KG1 (cell line): ENCODE results near the gene CCL11.
A peak's percentile ranks its signal among the peaks of the same experiment; 100 is the strongest.

ENCODE experiments used
- DNase-seq: peaks from one replicate; lab custom pipeline; 2025; lab: John Stamatoyannopoulos, UW

The CCL11 gene

GRCh38 chr17:34285286-34285792, at the start of gene CCL11:
Gene CCL11 (plus strand): TSS chr17:34285742. CDS start chr17:34285809, 67 bp downstream.
- DNase-seq: no peak

DNA sequence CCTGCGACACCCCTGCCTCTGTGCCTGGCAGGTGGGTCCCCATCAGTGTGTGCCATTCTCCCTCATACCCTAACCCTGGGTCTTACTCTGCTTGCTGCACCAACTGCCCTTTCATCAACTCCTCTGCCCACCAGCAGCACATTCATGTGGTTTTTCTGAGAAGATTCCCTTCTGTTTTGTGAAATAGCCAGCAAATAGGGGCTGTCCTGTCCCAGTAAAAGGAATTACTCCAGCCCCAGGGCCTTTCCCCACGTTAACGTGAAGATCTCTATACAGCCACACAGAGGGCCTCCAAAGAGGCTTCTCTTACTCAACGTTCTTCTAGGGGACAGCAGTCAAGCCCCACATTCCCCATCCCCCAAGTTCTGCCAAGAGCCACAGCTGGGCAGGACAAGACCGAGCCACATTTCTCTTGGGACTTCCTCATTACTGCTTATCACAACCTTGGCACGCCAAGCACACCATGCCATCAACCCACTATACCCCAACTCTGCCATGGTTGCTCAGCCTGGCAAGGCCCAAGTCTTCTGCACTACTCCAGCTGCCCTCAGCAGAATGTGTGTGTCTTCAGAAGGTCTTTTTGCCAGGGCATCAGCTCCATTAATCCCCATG, 49.2 kb upstream of the CCL11 start:
- no peak for DNase-seq

DNA sequence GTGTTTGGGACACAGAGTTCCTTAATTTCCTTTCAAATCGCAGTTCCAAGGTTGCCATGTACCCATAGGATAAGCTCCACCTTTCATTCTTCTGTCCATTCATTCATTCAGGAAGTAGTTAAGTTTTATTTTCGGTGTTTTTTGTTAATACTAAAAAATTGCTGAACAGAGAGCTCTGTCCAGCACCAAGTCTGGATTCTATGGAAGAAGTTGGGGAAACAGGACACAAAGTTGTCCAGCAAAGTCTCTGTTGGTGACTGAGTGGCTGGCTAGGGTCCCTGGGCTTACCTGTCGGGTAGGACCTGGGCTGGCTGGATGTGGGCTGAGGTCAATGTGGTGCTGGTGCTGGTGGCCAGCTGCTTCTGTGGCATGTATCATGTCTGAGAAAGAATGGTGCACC, 48.1 kb upstream of the CCL11 start:
- no peak for DNase-seq

DNA sequence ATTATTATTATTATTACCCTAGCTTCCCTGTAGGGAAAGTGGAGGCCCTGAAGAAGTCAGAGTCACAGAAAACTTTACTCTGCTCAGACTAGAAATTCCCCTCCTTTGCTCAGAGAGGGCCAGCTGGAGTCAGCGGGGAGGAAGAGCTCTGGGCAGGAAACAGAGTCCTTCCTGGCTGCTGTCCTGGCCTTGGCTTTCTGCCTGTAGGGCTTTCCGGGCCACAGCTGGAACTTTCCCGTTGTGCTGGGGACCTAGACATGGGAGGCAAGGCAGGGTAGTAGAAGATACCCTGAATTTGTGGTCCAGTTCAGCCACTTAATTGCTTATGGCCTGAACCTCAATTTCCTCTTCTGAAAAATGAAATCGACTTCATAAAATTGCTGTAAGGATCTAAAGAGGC, 44.5 kb upstream of the CCL11 start:
- DNase-seq: no peak

DNA sequence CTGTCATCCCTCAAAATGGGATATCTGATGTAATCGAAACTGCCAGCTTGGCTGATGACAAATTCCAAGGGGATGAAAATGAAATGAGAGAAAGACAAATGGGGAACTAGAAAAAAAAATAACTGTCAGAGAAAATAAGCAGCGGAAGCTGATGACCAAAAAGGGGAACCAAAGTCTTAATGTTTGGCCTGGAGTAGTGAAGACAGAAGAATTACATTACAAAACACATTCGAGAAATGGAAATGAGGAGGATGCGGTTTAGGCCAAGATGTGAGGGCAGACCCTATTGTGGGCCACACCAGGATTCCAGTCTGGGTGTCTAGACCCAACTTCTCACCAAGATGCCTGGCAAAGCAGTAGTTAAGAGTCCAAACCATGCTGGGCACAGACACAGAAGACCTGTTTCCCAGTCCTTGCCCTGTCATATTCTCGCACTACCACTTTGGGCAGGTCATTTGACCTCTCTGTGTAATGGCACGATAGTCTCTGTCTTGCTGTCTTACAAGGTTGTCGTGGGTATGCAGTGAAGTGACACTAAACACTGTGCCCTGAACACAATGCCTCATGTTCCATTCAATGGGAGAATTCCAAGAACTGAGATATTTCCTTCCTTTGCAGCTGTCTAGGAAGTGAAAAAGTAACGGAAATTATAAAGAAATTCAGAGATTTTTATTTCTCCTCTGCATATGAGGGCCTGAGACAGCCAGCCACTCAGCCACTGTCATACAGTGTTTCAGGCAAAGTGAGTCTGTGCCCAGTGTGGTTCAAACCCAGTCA, 42.8 kb upstream of the CCL11 start:
- DNase-seq: peak; percentile 55

DNA sequence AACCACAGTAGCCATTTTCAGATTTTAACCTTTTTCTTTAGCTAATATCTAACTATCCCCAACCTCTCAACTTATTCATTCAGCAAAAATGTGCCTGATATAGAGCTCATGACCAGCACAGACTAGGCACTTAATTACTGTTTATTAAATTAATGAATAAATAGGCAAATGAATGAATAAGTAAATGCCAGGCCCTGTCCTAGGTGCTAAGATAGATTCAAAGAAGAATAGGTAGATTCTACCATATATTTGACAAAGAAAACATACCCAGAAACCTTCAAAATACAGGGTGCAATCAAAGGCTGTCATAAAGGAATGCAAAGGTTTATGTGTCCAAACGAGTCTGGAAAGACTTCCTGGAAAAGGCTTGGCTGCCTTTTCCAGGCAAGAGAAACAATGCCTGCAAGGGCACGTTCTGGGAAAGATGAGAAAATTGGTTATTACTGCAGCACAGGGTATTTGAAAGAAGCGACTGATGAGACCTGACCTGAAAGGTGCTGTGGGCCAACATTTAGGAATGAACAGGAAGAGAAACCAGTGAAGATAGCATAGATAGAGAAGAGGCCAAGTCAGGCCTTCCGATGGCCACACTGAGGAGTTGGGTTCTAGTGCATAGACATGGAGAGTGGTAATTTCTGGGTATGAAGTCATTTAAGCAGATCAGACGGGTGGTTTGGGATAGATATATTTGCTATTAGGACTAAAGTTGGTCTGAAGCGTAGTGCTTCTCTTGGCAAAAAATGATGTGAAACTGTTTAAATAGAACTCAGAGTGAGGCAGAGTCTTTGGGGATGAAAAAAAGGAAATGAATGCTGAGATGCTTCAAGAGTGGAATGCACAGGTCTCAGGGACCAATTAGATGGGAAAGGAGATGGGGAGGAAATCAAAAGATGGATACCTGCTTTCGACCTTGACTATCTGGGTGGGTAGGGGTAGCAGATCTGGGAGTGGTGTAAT, 41.9 kb upstream of the CCL11 start:
- DNase-seq: no peak

GRCh38 chr17:34245351-34245905, 40.1 kb upstream of the CCL11 start:
- DNase-seq: no peak

GRCh38 chr17:34246446-34246845, 39.1 kb upstream of the CCL11 start:
- no peak for DNase-seq

DNA sequence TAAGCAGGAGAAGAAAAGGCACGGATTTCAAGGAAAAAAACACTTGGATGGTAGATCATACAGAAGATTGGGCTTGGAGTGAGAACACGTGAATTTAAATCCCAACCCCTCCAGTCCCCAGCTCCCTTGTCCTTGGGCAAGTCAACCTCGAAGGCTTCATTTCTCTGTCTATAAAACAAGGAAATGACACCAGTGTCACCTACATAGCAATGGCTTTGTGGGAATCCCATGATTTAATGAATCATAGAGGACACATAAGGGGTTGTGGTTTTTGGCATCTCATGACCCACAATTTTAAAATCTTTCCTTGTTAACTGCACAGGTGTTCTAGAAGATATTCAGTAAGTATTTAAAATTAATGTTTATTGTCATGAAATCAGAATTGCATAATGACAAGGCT, 38.7 kb upstream of the CCL11 start:
- no peak for DNase-seq

DNA sequence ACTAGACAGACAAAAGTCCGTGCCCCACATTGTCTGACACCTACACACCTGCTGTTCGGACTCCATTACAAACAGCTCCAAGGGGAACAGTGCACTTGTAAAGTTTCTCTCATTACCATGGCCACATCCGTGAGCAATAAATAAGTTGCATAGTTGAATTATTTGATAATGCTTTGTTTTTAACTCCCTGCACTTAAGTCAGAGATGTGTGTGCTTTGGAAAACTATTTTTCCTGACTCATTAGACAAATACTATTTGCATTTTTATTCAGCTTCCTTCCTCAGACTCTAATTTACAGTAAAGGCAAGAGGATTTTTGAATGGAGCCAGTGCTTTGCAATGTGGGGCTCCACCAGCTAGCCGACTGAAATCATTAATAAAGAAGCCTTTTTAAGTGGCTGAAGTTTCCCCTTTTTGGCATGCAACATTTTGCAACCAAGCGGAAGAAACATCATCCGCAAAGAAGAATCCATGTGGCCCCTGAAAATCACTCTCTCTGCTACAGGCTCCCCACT, 37.0 kb upstream of the CCL11 start:
- DNase-seq: no peak

DNA sequence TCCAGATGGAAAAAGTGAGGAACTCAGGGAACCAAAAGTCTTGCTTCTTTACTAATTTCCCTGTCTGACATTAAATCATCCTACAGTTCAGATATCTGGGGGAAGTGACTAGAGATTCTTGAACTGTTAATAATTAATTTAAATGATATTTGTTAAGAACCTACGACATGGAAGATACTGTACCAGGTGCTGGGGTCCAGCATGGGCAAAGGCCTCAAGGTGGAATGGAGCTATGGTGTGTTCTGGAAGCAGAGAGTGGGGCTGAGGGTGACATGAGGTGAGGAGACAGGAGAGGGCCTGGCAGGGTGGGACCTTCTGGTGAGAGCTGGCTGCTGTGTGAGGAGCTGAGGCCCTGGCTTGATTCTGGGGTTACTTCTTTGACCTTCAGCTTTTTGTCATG, 36.5 kb upstream of the CCL11 start:
- DNase-seq: no peak

DNA sequence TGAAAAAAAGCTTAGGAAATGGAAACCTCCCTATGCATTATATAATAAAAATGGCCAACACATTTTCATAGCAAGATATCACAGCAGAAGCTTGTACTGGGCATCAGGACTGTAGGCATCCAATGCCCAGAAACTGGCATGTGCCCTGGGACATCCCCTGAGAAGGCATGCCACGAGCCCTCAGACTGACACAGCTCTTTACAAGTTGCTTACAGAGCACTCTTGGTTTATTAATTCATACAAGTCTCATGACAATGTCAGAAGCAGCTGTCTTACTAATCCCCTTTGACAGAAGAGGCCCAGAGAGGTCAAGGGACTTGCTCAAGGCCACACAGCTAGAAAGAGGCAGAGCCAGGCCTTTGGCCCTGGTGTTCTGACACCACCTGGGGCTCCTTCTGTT, 36.1 kb upstream of the CCL11 start:
- no peak for DNase-seq

DNA sequence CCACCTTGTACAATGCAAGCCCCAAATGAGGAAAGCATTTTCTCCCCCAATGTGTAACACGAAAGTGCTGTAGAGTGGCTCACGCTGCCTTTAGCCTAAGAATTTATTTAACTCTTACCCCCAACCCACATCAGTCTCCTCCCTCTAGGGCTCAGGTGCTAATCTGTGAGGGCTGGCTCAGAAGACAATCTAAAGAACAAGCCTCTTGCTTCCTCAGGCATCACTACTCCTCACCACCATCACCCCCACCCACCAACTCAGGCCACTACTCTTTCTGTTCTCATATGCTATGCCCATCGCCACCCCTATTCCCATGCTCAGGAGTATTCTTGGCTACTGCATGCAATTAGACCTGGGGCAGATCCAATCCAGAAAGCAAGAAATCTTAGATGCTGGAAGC, 34.4 kb upstream of the CCL11 start:
- DNase-seq: no peak

GRCh38 chr17:34252095-34252443, 33.5 kb upstream of the CCL11 start:
- peak; percentile 29 for DNase-seq

DNA sequence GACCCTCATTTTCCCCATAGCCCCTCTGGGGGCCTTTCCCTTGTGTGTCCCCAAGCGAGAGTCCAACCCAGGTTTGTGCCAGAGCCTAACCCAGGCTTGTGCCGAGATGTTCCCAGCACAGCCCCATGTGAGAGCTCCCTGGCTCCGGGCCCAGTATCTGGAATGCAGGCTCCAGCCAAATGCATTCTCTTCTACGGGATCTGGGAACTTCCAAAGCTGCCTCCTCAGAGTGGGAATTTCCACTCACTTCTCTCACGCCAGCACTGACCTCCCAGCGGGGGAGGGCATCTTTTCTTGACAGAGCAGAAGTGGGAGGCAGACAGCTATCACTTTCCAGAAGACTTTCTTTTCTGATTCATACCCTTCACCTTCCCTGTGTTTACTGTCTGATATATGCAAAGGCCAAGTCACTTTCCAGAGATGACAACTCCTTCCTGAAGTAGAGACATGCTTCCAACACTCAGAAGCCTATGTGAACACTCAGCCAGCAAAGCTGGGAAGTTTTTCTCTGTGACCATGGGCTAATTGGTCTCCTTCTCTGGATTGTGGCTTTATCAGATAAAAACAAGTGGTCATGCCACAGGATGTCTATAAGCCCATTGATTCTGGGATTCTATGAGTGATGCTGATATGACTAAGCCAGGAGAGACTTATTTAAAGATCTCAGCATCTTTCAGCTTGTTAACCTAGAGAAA, 33.0 kb upstream of the CCL11 start:
- DNase-seq: no peak

GRCh38 chr17:34253139-34253525, 32.4 kb upstream of the CCL11 start:
- DNase-seq: no peak

DNA sequence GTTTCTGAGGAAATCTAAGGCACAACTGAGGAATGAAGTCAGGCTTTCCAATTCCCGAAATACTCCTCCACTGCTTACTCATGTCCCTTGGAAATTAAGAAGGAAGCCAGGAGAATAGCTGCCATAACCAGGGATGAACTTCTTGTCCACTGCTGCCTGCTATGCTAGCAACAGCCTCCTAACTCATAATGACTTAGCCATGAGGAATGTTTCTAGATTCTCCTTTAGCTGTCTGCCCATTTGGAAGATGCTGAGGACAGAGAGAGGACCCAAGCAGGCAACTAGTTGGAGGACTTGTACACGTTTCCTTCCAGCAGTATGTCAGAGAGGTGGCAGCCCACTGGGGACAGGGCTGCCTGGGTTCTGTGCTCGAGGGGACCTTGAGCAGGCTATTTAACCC, 31.4 kb upstream of the CCL11 start:
- no peak for DNase-seq

DNA sequence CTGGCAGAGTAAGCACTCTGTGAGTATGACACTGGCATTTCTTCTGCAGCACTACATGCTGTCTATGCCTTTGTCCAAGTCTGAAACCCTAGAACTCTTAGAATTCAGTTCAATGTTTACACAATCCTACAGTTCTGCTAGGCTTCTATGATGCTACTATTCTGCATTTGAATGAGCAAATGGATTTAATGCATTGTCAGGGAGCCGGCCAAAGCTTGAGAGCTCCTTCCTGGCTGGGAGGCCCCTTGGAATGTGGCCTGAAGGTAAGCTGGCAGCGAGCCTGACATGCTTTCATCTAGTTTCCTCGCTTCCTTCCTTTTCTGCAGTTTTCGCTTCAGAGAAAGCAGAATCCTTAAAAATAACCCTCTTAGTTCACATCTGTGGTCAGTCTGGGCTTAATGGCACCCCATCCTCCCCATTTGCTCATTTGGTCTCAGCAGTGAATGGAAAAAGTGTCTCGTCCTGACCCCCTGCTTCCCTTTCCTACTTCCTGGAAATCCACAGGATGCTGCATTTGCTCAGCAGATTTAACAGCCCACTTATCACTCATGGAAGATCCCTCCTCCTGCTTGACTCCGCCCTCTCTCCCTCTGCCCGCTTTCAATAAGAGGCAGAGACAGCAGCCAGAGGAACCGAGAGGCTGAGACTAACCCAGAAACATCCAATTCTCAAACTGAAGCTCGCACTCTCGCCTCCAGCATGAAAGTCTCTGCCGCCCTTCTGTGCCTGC, 30.7 kb upstream of the CCL11 start, which contains the start of gene CCL2:
Gene CCL2, plus strand, starts transcription at position 635 of the 730 bp plus-strand sequence. Its CDS starts 65 bp downstream, at position 700.
- no peak for DNase-seq

DNA sequence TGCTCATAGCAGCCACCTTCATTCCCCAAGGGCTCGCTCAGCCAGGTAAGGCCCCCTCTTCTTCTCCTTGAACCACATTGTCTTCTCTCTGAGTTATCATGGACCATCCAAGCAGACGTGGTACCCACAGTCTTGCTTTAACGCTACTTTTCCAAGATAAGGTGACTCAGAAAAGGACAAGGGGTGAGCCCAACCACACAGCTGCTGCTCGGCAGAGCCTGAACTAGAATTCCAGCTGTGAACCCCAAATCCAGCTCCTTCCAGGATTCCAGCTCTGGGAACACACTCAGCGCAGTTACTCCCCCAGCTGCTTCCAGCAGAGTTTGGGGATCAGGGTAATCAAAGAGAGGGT, 30.2 kb upstream of the CCL11 start:
- DNase-seq: no peak

DNA sequence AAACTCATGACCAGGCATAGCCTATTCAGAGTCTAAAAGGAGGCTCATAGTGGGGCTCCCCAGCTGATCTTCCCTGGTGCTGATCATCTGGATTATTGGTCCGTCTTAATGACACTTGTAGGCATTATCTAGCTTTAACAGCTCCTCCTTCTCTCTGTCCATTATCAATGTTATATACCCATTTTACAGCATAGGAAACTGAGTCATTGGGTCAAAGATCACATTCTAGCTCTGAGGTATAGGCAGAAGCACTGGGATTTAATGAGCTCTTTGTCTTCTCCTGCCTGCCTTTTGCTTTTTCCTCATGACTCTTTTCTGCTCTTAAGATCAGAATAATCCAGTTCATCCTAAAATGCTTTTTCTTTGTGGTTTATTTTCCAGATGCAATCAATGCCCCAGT, 29.7 kb upstream of the CCL11 start:
- no peak for DNase-seq
